Bronchial smooth muscle cell (primary cell): ENCODE results near the gene RIT1. TPM values are rescaled to one million over a fixed set of nuclear protein-coding genes. Genes with fewer than 3 reads are reported as not detected.

Experiments
- total RNA-seq: library from RNA; depleted of rRNA; stranded (reverse); fragments of >200 nt; gene quantifications from 2 replicates; pipeline ENCODE4 v1.2.1, GENCODE V29; 2014

Gene RIT1
- total RNA-seq = 24.6 and 40.6 TPM in 2 replicates

GRCh38 chr1:155911156-155912055, at the start of gene RIT1:
TSS of gene RIT1 (minus strand) at chr1:155911349. CDS start at chr1:155910761, 588 bp downstream.

GRCh38 chr1:155940993-155941844, 30.1 kb upstream of the RIT1 start, which contains the start of gene RXFP4:
TSS of gene RXFP4 (plus strand) at chr1:155941638. CDS start at chr1:155941710, 72 bp downstream.

GRCh38 chr1:155934097-155934935, 23.2 kb upstream of the RIT1 start, which contains the start of gene KHDC4:
TSS of gene KHDC4 (minus strand) at chr1:155934413. CDS start at chr1:155934373, 40 bp downstream.

GRCh38 chr1:155859234-155859829, 51.8 kb downstream of the RIT1 start, which contains the start of gene SYT11:
TSS of gene SYT11 (plus strand) at chr1:155859567. CDS start at chr1:155859762, 195 bp downstream.

GRCh38 chr1:155856975-155857930, 53.9 kb downstream of the RIT1 start, which contains the start of gene GON4L:
TSS of gene GON4L (minus strand) at chr1:155857214. CDS start at chr1:155853780, 3,434 bp downstream.

Other genes starting within 250 kb of the RIT1 start
- gene YY1AP1, start 222.6 kb downstream of the RIT1 start, total RNA-seq = 34.9 and 41.1 TPM in 2 replicates
- gene DAP3, start 222.3 kb downstream of the RIT1 start, total RNA-seq = 39.3 and 40.5 TPM in 2 replicates
- 23.6 and 24.1 TPM in 2 replicates for gene GON4L, start 54.1 kb downstream of the RIT1 start, total RNA-seq
- gene SYT11, start 51.8 kb downstream of the RIT1 start, total RNA-seq = 37.8 and 39.4 TPM in 2 replicates
- gene KHDC4, start 23.1 kb upstream of the RIT1 start, total RNA-seq = 18.0 and 24.0 TPM in 2 replicates
- not detected in 2 replicates for gene RXFP4, start 30.3 kb upstream of the RIT1 start, total RNA-seq
- 68.9 and 151 TPM in 2 replicates for gene ARHGEF2, start 67.2 kb upstream of the RIT1 start, total RNA-seq
- gene SSR2, start 109.6 kb upstream of the RIT1 start, total RNA-seq = 363 and 500 TPM in 2 replicates
- gene UBQLN4, start 142.4 kb upstream of the RIT1 start, total RNA-seq = 6.4 and 6.9 TPM in 2 replicates
- gene LAMTOR2, start 143.4 kb upstream of the RIT1 start, total RNA-seq = 68.1 and 77.3 TPM in 2 replicates
- 0.09 TPM in 1 of 2 replicates, not detected in the other for gene RAB25, start 149.8 kb upstream of the RIT1 start, total RNA-seq
- 1.2 and 1.4 TPM in 2 replicates for gene MEX3A, start 171.1 kb upstream of the RIT1 start, total RNA-seq
- gene LMNA, start 203.4 kb upstream of the RIT1 start, total RNA-seq = 1,299 and 1,396 TPM in 2 replicates
- gene SEMA4A, start 242.2 kb upstream of the RIT1 start, total RNA-seq = 0.95 and 1.6 TPM in 2 replicates